Measurements from ENCODE around the gene SLC30A1.

Gene SLC30A1

DNA sequence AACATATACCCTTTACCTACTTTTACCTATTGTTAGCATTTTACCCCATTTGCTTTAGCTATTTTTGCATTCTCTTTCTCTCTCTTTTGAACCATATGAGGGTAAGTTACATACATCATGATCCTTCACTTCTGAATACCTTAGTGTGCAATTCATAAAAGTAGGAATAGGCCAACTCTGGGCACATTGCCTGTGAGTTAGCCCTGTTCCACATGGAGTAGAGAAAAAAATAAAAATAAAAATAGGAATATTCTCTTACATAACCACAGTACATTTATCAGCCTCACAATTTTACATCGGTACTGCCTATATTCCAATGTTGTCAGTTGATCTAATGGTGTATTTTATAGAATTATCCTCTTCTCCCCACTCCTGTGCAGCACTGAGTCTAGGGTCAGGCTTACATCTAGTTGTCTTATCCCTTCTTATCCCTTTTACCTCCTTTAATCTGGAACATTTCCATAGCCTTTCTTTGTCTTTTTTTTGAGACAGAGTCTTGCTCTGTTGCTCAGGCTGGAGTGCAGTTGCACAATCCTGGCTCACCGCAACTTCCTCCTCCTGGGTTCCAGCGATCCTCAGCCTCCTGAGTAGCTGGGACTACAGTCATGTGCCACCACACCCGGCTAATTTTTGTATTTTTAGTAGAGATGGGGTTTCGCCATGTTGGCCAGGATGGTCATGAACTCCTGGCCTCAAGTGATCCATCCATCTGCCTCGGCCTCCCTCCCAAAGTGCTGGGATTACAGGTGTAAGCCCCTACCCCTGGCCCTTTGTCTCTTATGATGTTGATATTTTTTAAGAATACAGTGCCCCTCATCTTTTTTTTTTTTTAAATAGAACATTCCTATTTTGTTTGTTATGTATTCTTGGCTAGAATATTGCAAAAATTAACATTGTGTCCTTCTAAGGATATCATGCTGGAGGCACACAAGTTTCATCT, 11.1 kb upstream of the SLC30A1 start:
- TF ChIP-seq RAD21 (IDR thresholded peaks at IDR 0.05; ENCODE audit: low read depth) (no peak), CEBPB (IDR thresholded peaks at IDR 0.05) (peak; percentile 82)

DNA sequence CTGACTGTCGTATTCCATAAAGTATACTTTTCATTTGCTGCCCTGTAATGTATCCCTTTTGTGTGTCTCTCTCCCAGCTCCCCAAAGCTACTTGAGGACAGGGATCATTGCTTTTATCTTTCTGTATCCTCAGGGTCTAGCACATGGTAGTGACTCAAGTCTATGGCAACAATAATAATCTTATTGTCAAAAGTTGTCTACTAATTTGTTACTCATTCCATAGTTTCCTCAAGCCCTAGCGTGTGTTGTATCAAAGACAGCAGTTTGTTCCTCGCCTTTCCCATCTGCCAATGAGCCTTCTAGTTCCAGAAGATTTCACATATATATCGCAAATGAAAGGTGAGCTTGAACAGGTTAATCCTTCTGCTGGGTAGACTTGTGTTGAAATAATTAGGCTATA, 9.8 kb upstream of the SLC30A1 start:
- no peak for TF ChIP-seq ZBTB7A (IDR thresholded peaks at IDR 0.05; ENCODE audit: low read depth)
- no peak for TF ChIP-seq TEAD4 (IDR thresholded peaks at IDR 0.05)
- no peak for TF ChIP-seq FOXM1 (IDR thresholded peaks at IDR 0.05; ENCODE audit: borderline replicate concordance, low read depth)
- no peak for TF ChIP-seq EGR1 (IDR thresholded peaks at IDR 0.05)
- TF ChIP-seq, protein P1, sequence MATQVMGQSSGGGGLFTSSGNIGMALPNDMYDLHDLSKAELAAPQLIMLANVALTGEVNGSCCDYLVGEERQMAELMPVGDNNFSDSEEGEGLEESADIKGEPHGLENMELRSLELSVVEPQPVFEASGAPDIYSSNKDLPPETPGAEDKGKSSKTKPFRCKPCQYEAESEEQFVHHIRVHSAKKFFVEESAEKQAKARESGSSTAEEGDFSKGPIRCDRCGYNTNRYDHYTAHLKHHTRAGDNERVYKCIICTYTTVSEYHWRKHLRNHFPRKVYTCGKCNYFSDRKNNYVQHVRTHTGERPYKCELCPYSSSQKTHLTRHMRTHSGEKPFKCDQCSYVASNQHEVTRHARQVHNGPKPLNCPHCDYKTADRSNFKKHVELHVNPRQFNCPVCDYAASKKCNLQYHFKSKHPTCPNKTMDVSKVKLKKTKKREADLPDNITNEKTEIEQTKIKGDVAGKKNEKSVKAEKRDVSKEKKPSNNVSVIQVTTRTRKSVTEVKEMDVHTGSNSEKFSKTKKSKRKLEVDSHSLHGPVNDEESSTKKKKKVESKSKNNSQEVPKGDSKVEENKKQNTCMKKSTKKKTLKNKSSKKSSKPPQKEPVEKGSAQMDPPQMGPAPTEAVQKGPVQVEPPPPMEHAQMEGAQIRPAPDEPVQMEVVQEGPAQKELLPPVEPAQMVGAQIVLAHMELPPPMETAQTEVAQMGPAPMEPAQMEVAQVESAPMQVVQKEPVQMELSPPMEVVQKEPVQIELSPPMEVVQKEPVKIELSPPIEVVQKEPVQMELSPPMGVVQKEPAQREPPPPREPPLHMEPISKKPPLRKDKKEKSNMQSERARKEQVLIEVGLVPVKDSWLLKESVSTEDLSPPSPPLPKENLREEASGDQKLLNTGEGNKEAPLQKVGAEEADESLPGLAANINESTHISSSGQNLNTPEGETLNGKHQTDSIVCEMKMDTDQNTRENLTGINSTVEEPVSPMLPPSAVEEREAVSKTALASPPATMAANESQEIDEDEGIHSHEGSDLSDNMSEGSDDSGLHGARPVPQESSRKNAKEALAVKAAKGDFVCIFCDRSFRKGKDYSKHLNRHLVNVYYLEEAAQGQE (IDR thresholded peaks at IDR 0.05; ENCODE audit: low read depth) = no peak
- no peak for TF ChIP-seq CEBPB (IDR thresholded peaks at IDR 0.05)
- TF ChIP-seq CREB1 (IDR thresholded peaks at IDR 0.05; ENCODE audit: low read depth) = no peak
- TF ChIP-seq TAF1 (IDR thresholded peaks at IDR 0.05; ENCODE audit: low read depth) = no peak
- no peak for TF ChIP-seq NFIC (IDR thresholded peaks at IDR 0.05)
- TF ChIP-seq TCF12 (IDR thresholded peaks at IDR 0.05; ENCODE audit: low read depth) = no peak

DNA sequence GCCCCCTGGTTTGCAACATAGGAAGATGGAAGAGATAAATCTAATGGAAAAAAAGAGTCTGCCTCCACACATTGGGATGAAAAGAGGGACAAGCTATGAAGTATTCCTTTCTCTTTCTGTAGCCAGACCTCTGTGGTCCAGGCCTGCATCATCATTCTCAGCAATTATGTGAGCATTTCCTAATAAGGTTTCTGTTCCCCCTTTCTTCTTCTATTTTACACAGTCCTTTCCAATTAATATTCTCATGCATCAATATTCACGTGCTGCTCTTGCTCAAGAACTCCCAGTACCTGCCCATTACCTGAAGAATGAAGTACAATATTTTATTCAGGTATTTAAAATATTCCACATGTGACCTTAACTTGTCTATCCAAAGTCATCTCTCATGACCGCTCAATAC, 8.2 kb upstream of the SLC30A1 start:
- TF ChIP-seq, protein P1 (IDR thresholded peaks at IDR 0.05; ENCODE audit: low read depth) = no peak
- TF ChIP-seq EP300 (IDR thresholded peaks at IDR 0.05; ENCODE audit: borderline replicate concordance) (no peak), ZBTB7A (IDR thresholded peaks at IDR 0.05; ENCODE audit: low read depth) (no peak), CREB1 (IDR thresholded peaks at IDR 0.05; ENCODE audit: low read depth) (no peak)

DNA sequence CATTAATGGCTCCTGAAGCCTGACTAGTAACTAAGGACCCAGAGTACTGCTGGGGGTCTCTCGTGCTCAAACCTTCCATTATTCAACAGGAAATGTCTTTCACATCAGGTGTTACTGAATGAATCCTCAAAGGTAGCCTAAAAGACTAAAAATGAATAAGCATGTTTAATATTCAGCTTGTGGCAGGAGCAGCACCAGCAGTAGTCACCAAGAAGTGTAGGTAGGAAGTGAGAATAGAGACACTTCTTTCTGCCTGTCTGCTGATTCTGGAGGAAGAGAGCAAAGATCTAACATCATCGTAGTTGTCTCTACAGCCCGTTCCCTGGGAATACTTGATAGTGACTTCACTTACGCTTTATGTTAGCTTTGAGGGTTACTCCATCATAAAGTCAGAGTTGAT, 7.6 kb upstream of the SLC30A1 start:
- TF ChIP-seq NFIC (IDR thresholded peaks at IDR 0.05) (no peak), TCF12 (IDR thresholded peaks at IDR 0.05; ENCODE audit: low read depth) (no peak), RAD21 (IDR thresholded peaks at IDR 0.05; ENCODE audit: low read depth) (no peak), ZBTB7A (IDR thresholded peaks at IDR 0.05; ENCODE audit: low read depth) (no peak), CREB1 (IDR thresholded peaks at IDR 0.05; ENCODE audit: low read depth) (no peak), TAF1 (IDR thresholded peaks at IDR 0.05; ENCODE audit: low read depth) (no peak), EGR1 (IDR thresholded peaks at IDR 0.05) (no peak), FOXM1 (IDR thresholded peaks at IDR 0.05; ENCODE audit: borderline replicate concordance, low read depth) (no peak), CEBPB (IDR thresholded peaks at IDR 0.05) (no peak), EP300 (IDR thresholded peaks at IDR 0.05; ENCODE audit: borderline replicate concordance) (no peak)
- TF ChIP-seq, protein P2, sequence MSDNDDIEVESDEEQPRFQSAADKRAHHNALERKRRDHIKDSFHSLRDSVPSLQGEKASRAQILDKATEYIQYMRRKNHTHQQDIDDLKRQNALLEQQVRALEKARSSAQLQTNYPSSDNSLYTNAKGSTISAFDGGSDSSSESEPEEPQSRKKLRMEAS (IDR thresholded peaks at IDR 0.05) = no peak

DNA sequence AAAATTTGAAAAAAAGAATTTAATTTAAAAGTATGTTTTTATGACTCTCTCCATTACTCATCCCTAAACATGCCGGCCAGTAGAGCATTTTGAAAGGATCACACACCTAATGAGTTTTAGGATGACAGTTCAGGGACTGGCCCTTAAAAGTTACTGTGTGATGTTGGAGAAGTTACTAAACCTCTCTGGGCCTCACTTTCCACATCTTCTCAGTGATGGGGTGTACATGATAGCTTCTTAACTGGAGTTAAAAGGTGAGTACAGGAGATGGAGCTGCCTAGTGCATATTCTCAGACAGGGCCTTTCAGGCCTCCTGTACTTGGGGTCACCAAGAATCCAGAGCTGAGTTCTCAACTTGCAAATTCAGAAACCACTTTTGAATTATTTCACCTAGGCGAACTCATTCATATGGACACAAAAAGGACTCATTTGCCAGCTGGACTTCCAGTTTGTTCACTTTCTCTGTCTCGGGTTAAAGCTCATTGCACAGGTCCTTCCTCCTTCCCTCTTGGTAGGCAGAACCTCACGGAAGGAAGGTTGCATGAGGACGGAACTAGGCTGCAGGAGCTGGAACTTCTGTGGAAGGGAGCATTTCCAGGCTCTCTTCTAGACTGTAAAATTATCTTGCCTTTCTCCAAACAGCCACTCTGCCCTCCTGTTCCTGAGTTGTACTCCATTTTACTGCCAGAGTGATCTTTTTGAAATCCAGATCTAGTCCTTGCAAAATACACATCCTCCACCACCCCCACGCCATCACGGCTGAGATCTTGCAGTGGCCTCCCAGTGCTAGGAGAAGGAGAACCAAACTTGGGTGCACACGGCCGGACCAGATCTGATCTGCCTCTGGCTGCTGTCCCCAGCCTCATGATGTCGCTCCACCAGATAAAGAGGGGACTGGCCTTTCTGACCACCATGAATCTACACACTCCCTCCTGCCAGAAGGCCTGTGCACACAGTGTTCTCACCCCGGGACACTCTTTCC, 4.3 kb upstream of the SLC30A1 start:
- no peak for TF ChIP-seq RAD21 (IDR thresholded peaks at IDR 0.05; ENCODE audit: low read depth)
- TF ChIP-seq EP300 (IDR thresholded peaks at IDR 0.05; ENCODE audit: borderline replicate concordance) = no peak
- TF ChIP-seq TAF1 (IDR thresholded peaks at IDR 0.05; ENCODE audit: low read depth) = no peak
- TF ChIP-seq, protein P3, sequence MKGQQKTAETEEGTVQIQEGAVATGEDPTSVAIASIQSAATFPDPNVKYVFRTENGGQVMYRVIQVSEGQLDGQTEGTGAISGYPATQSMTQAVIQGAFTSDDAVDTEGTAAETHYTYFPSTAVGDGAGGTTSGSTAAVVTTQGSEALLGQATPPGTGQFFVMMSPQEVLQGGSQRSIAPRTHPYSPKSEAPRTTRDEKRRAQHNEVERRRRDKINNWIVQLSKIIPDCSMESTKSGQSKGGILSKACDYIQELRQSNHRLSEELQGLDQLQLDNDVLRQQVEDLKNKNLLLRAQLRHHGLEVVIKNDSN (IDR thresholded peaks at IDR 0.05) = no peak
- no peak for TF ChIP-seq CEBPB (IDR thresholded peaks at IDR 0.05)
- no peak for TF ChIP-seq ZBTB7A (IDR thresholded peaks at IDR 0.05; ENCODE audit: low read depth)
- no peak for TF ChIP-seq CREB1 (IDR thresholded peaks at IDR 0.05; ENCODE audit: low read depth)
- TF ChIP-seq EGR1 (IDR thresholded peaks at IDR 0.05) = no peak
- TF ChIP-seq, protein P2 (IDR thresholded peaks at IDR 0.05) = no peak
- TF ChIP-seq YY1 (IDR thresholded peaks at IDR 0.05; ENCODE audit: low read depth) = no peak
- TF ChIP-seq TCF12 (IDR thresholded peaks at IDR 0.05; ENCODE audit: low read depth) = no peak
- no peak for TF ChIP-seq TEAD4 (IDR thresholded peaks at IDR 0.05)
- no peak for TF ChIP-seq NFIC (IDR thresholded peaks at IDR 0.05)
- TF ChIP-seq, protein P1 (IDR thresholded peaks at IDR 0.05; ENCODE audit: low read depth) = no peak
- TF ChIP-seq FOXM1 (IDR thresholded peaks at IDR 0.05; ENCODE audit: borderline replicate concordance, low read depth) = no peak

Measured in Ishikawa (cell line).